Measurements from ENCODE around the gene LCE6A.

LCE6A gene

GRCh38 chr1:152811671-152812070 is 31.0 kb upstream of the LCE6A start, which contains the start of gene LCE1B:
Gene LCE1B, plus strand, starts transcription at chr1:152811971. Its CDS starts 476 bp downstream, at chr1:152812447.
- TF ChIP-seq, protein P1, sequence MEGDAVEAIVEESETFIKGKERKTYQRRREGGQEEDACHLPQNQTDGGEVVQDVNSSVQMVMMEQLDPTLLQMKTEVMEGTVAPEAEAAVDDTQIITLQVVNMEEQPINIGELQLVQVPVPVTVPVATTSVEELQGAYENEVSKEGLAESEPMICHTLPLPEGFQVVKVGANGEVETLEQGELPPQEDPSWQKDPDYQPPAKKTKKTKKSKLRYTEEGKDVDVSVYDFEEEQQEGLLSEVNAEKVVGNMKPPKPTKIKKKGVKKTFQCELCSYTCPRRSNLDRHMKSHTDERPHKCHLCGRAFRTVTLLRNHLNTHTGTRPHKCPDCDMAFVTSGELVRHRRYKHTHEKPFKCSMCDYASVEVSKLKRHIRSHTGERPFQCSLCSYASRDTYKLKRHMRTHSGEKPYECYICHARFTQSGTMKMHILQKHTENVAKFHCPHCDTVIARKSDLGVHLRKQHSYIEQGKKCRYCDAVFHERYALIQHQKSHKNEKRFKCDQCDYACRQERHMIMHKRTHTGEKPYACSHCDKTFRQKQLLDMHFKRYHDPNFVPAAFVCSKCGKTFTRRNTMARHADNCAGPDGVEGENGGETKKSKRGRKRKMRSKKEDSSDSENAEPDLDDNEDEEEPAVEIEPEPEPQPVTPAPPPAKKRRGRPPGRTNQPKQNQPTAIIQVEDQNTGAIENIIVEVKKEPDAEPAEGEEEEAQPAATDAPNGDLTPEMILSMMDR (IDR thresholded peaks at IDR 0.05), result no peak
- no peak for DNase-seq
- no peaks in the 10 kb centered on the region for H3K4me1 Mint-ChIP-seq
- H3K36me3 Mint-ChIP-seq (ENCODE audit: low read depth), result no peaks in the 10 kb centered on the region
- no peaks in the 10 kb centered on the region for H3K27me3 Mint-ChIP-seq (ENCODE audit: low read depth, poor library complexity)
- no peak within 1 kb of the TSS for H3K4me3 Mint-ChIP-seq
- no peak within 1 kb of the TSS for H3K27ac Mint-ChIP-seq
- H3K9me3 Mint-ChIP-seq, result peaks cover 58% of the 10 kb centered on the region

- Mint-ChIP-seq H3K4me1 (no peaks in the 10 kb centered on the region), H3K27me3 (ENCODE audit: low read depth, poor library complexity) (no peaks in the 10 kb centered on the region), H3K9me3 (peaks cover 72% of the 10 kb centered on the region), H3K4me3 (no peak overlapping the region), H3K27ac (no peak overlapping the region), H3K36me3 (ENCODE audit: low read depth) (no peaks in the 10 kb centered on the region)
- TF ChIP-seq, protein P1 (IDR thresholded peaks at IDR 0.05), result no peak
- DNase-seq, result no peak
These were observed 25.3 kb upstream of the LCE6A start for GRCh38 chr1:152817309-152817708.

DNA sequence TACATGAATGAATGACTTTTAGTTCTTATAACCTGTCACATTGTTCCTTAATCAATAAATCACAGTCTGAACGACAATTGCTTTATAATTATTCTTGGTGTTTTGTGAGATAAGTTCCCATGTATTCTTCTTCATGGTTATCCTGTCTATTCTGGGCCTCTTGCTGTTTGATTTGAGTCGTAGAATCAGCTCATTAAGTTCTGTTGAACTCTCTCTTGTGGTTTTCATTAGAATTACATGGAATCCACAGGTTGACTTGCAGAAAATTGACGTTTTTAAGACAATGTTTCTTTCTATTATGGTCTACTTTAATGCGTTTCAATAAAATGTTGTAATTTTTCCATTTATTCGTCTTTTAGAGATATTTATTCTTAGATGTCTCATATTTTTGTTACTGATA is 19.4 kb upstream of the LCE6A start:
- no peak overlapping the region for H3K27ac Mint-ChIP-seq
- peaks cover 68% of the 10 kb centered on the region for H3K9me3 Mint-ChIP-seq
- no peaks in the 10 kb centered on the region for H3K4me1 Mint-ChIP-seq
- no peak overlapping the region for H3K4me3 Mint-ChIP-seq
- H3K36me3 Mint-ChIP-seq (ENCODE audit: low read depth), result no peaks in the 10 kb centered on the region
- TF ChIP-seq, protein P1 (IDR thresholded peaks at IDR 0.05), result no peak
- no peak for DNase-seq
- no peaks in the 10 kb centered on the region for H3K27me3 Mint-ChIP-seq (ENCODE audit: low read depth, poor library complexity)

GRCh38 chr1:152824964-152825363 is 17.7 kb upstream of the LCE6A start:
- Mint-ChIP-seq H3K36me3 (ENCODE audit: low read depth) (no peaks in the 10 kb centered on the region), H3K27ac (no peak overlapping the region), H3K27me3 (ENCODE audit: low read depth, poor library complexity) (no peaks in the 10 kb centered on the region), H3K4me1 (no peaks in the 10 kb centered on the region), H3K4me3 (no peak overlapping the region), H3K9me3 (peaks cover 68% of the 10 kb centered on the region)
- DNase-seq, result no peak
- TF ChIP-seq, protein P1 (IDR thresholded peaks at IDR 0.05), result no peak

DNA sequence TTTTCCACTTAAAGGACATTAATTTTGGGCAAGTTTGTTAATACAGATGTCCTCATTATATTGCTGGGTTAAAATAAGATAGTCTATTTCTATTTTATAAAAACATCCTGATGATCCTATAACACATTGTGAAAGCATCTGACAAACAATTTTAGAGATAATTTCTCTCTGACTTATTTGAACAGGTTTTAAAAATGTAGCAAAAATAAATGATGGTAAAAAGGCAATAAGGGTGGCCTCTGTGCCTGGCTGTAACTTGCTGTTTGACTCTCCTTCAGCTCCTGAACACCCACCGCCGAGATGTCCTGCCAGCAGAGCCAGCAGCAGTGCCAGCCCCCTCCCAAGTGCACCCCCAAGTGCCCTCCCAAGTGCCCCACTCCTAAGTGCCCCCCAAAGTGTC is 15.5 kb upstream of the LCE6A start, which contains the start of gene LCE1A:
Gene LCE1A (plus strand): TSS at position 301 of the 400 bp plus-strand sequence. CDS start 0 bp downstream, at position 301.
- Mint-ChIP-seq H3K4me3 (no peak within 1 kb of the TSS), H3K9me3 (peaks cover 78% of the 10 kb centered on the region), H3K4me1 (no peaks in the 10 kb centered on the region), H3K36me3 (ENCODE audit: low read depth) (no peaks in the 10 kb centered on the region), H3K27me3 (ENCODE audit: low read depth, poor library complexity) (no peaks in the 10 kb centered on the region), H3K27ac (no peak within 1 kb of the TSS)
- TF ChIP-seq, protein P1 (IDR thresholded peaks at IDR 0.05), result no peak
- no peak for DNase-seq

GRCh38 chr1:152836870-152837269 is 5.8 kb upstream of the LCE6A start:
- H3K27me3 Mint-ChIP-seq (ENCODE audit: low read depth, poor library complexity), result no peaks in the 10 kb centered on the region
- DNase-seq, result no peak
- TF ChIP-seq, protein P1 (IDR thresholded peaks at IDR 0.05), result no peak
- H3K4me1 Mint-ChIP-seq, result no peaks in the 10 kb centered on the region
- no peaks in the 10 kb centered on the region for H3K36me3 Mint-ChIP-seq (ENCODE audit: low read depth)
- peaks cover 65% of the 10 kb centered on the region for H3K9me3 Mint-ChIP-seq
- H3K4me3 Mint-ChIP-seq, result no peak overlapping the region
- no peak overlapping the region for H3K27ac Mint-ChIP-seq

All from nephron progenitor cell (in vitro differentiated cells).